ENCODE results near the gene C1D. TPM values are rescaled to one million over a fixed set of nuclear protein-coding genes. Genes with fewer than 3 reads are reported as not detected.

Gene C1D
- 52.1 and 55.6 TPM in 2 replicates for total RNA-seq
- polyA plus RNA-seq: 29.4 and 34.7 TPM in 2 replicates

GRCh38 chr2:68062680-68063387 is at the start of gene C1D:
TSS of gene C1D (minus strand) at chr2:68063004. CDS start at chr2:68047310, 15,694 bp downstream.
- Histone ChIP-seq H3K27me3 (no peaks in the 10 kb centered on the region), H3K79me2 (peaks cover 48% of the 10 kb centered on the region), H3K9me2 (replicated peaks; ENCODE audit: insufficient read depth) (no peaks in the 10 kb centered on the region), H4K20me1 (ENCODE audit: insufficient read depth, poor library complexity, severe bottlenecking) (peaks cover 5% of the 10 kb centered on the region), H3K4me1 (ENCODE audit: insufficient read depth) (peaks cover 14% of the 10 kb centered on the region), H3K4me3 (peak within 1 kb of the TSS; percentile 76), H3K9me3 (ENCODE audit: low read depth) (no peaks in the 10 kb centered on the region), H3K4me2 (peak within 1 kb of the TSS; percentile 90), H3K36me3 (replicated peaks; ENCODE audit: insufficient read depth, low read depth) (no peaks in the 10 kb centered on the region), H2AFZ (peak within 1 kb of the TSS; percentile 65), H3K27ac (peak within 1 kb of the TSS; percentile 96)
- no peak for TF ChIP-seq EZH2 (IDR thresholded peaks at IDR 0.05; ENCODE audit: borderline replicate concordance)
- TF ChIP-seq EZH2phosphoT487 (IDR thresholded peaks at IDR 0.05; ENCODE audit: low read depth, severe bottlenecking, unreplicated experiment): no peak
- TF ChIP-seq, protein P1, sequence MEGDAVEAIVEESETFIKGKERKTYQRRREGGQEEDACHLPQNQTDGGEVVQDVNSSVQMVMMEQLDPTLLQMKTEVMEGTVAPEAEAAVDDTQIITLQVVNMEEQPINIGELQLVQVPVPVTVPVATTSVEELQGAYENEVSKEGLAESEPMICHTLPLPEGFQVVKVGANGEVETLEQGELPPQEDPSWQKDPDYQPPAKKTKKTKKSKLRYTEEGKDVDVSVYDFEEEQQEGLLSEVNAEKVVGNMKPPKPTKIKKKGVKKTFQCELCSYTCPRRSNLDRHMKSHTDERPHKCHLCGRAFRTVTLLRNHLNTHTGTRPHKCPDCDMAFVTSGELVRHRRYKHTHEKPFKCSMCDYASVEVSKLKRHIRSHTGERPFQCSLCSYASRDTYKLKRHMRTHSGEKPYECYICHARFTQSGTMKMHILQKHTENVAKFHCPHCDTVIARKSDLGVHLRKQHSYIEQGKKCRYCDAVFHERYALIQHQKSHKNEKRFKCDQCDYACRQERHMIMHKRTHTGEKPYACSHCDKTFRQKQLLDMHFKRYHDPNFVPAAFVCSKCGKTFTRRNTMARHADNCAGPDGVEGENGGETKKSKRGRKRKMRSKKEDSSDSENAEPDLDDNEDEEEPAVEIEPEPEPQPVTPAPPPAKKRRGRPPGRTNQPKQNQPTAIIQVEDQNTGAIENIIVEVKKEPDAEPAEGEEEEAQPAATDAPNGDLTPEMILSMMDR (IDR thresholded peaks at IDR 0.05; ENCODE audit: poor library complexity): no peak
- DNase-seq (ENCODE audit: low spot score): peak; percentile 97
- under 1% methylated on average over 34 of the region's 34 CpGs for WGBS (ENCODE audit: low lambda C conversion rate, missing lambda C conversion rate)

DNA sequence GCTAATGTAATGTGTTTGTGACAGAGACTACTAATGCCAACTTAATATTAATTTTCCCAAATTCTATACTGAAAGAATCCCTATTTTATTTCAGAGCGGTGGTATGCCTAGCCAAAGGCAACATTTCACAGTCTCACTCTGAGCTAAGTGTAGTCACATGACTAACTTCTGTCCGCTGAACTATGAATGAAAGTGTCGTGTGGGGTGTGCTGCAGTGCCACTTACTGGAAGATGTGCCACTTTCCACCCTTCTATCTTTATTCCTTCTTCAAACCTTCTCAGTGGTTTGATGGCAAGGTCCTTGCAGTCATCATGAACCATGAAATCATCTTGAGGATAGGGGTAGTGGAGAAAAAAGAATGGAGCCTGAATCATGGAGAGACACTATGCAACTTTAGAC is 47.3 kb upstream of the C1D start:
- H4K20me1 ChIP-seq (ENCODE audit: insufficient read depth, poor library complexity, severe bottlenecking): no peaks in the 10 kb centered on the region
- H3K27ac ChIP-seq: no peak overlapping the region

GRCh38 chr2:68108120-68108519 is 45.3 kb upstream of the C1D start:
- H3K27ac ChIP-seq: no peak overlapping the region
- no peak for TF ChIP-seq EZH2 (IDR thresholded peaks at IDR 0.05; ENCODE audit: borderline replicate concordance)
- TF ChIP-seq, protein P1 (IDR thresholded peaks at IDR 0.05; ENCODE audit: poor library complexity): no peak
- TF ChIP-seq EZH2phosphoT487 (IDR thresholded peaks at IDR 0.05; ENCODE audit: low read depth, severe bottlenecking, unreplicated experiment): no peak
- no peaks in the 10 kb centered on the region for H3K36me3 ChIP-seq (replicated peaks; ENCODE audit: insufficient read depth, low read depth)
- H3K4me1 ChIP-seq (ENCODE audit: insufficient read depth): no peaks in the 10 kb centered on the region
- no peak overlapping the region for H2AFZ ChIP-seq
- H3K4me3 ChIP-seq: no peak overlapping the region
- H4K20me1 ChIP-seq (ENCODE audit: insufficient read depth, poor library complexity, severe bottlenecking): no peaks in the 10 kb centered on the region
- 90% methylated on average over 3 of the region's 3 CpGs for WGBS (ENCODE audit: low lambda C conversion rate, missing lambda C conversion rate)
- DNase-seq (ENCODE audit: low spot score): no peak
- H3K4me2 ChIP-seq: no peak overlapping the region
- H3K9me2 ChIP-seq (replicated peaks; ENCODE audit: insufficient read depth): no peaks in the 10 kb centered on the region
- no peaks in the 10 kb centered on the region for H3K79me2 ChIP-seq
- H3K27me3 ChIP-seq: no peaks in the 10 kb centered on the region
- no peaks in the 10 kb centered on the region for H3K9me3 ChIP-seq (ENCODE audit: low read depth)

More for the DNA sequence above, 47.3 kb upstream of the C1D start:
- Histone ChIP-seq H3K4me1 (ENCODE audit: insufficient read depth) (no peaks in the 10 kb centered on the region), H3K9me2 (replicated peaks; ENCODE audit: insufficient read depth) (no peaks in the 10 kb centered on the region), H3K4me2 (no peak overlapping the region), H3K36me3 (replicated peaks; ENCODE audit: insufficient read depth, low read depth) (no peaks in the 10 kb centered on the region), H3K27me3 (no peaks in the 10 kb centered on the region), H2AFZ (no peak overlapping the region), H3K4me3 (no peak overlapping the region), H3K9me3 (ENCODE audit: low read depth) (no peaks in the 10 kb centered on the region), H3K79me2 (no peaks in the 10 kb centered on the region)
- 78% methylated on average over 3 of the region's 3 CpGs for WGBS (ENCODE audit: low lambda C conversion rate, missing lambda C conversion rate)
- TF ChIP-seq EZH2phosphoT487 (IDR thresholded peaks at IDR 0.05; ENCODE audit: low read depth, severe bottlenecking, unreplicated experiment): no peak
- no peak for TF ChIP-seq EZH2 (IDR thresholded peaks at IDR 0.05; ENCODE audit: borderline replicate concordance)
- TF ChIP-seq, protein P1 (IDR thresholded peaks at IDR 0.05; ENCODE audit: poor library complexity): no peak
- no peak for DNase-seq (ENCODE audit: low spot score)

Data from hepatocyte (in vitro differentiated cells).